ENCODE measurements around the gene PIN4.

Gene PIN4

DNA sequence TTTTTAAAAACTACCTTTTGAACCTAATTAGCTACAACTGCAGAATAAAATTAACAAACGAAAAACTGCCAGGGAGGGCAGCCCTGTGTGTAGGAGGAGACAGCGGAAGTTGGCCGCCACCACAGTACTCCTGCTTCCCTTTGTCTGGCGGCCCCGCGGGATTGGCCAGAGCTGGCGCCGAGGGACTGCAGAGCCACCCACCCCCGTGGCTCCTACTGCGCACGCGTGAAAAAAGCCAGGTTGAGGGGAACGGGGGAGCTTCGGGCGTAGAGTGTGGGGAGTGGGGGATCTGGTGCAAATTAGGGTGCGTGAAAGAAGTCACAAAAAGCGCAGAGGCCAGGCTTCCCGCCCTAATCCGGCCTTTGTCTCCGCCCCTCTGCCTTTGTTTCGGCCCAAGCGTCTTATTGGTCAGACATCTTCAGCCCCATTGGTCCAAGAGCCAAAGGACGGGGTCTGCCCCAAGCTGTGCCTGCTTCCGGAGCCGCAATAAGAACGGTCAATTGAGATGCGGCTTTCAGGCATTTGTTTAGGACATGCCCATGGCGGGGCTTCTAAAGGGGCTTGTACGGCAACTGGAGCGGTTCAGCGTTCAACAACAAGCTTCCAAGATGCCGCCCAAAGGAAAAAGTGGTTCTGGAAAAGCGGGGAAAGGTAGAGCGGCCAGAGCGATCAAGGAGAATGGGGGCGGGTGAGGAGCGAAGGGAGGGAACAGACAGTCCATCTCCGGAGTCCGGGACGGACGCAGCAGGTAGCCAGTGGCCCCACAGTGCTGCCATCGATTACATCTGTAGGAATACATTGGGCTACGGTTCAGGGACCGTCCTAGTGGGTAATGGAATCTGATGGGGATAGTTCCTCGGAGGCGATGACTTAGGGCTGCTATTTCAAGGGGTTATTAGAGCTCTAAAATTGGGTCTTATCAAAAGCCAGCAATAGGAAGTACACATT lies at the start of gene PIN4:
PIN4 (plus strand) TSS at position 580 of the 948 bp plus-strand sequence; CDS start at position 609, 29 bp downstream.
- Mint-ChIP-seq H3K4me1 (ENCODE audit: low read depth) (peaks cover 3% of the 10 kb centered on the region), H3K4me3 (no peak within 1 kb of the TSS), H3K36me3 (ENCODE audit: low read depth) (peaks cover 7% of the 10 kb centered on the region), H3K27ac (no peak within 1 kb of the TSS), H3K27me3 (ENCODE audit: low read depth) (no peaks in the 10 kb centered on the region), H3K9me3 (no peaks in the 10 kb centered on the region)

DNA sequence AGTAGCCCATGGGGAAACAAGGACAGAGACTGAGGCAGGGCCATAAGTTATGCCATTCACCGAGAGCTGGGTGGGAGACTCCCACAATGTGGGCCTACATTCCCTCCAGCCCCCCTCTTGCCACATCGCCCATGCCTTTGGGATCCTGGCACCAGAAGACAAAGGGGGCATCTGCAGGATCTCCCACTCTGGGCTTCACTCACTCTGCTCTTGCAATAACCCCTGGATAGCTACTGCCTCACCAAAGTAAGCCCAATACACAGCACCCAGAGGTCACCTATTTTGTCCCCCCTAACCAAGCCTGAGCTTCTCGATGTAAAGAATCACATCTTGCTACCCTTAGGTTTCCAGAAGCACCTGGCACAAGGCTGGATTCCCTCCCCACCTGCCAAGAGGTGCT lies 49.1 kb upstream of the PIN4 start:
- Mint-ChIP-seq H3K4me3 (no peak overlapping the region), H3K9me3 (no peaks in the 10 kb centered on the region), H3K27me3 (ENCODE audit: low read depth) (peaks cover 68% of the 10 kb centered on the region)

DNA sequence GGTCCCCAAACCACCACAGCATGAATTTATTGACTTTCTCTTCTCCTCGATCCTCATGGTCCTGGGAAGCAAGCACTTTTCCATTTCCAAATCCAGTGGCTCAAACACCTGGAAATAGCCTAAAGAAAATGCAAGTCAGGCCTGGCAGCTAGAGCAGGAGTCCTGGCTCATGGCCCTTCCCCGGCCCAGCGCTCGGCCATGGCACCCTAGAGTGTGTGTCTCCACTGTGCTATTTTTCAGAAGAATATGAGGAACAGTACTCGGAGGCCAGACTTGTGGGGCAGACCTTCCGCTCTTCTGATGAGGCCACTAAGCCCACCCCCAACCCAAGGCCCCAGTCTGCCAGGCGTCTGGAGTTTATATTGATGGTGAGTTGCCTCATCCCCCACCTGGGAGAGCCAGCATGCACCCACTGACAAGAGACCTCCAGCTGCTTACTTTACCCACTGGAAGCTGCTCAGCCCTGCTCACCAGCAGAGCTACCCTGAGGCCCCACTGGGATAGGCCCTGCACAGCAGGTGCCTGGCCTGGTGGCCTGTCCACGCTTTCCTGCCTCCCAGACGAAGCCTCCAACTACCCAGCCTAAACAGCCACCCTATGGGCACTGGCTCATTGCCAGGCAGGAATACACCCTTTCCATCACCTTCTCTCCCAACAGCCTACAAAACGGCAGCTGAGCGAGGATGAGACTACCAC lies 47.6 kb upstream of the PIN4 start:
- H3K27ac Mint-ChIP-seq, result no peak overlapping the region
- peaks cover 54% of the 10 kb centered on the region for H3K27me3 Mint-ChIP-seq (ENCODE audit: low read depth)
- H3K4me3 Mint-ChIP-seq, result no peak overlapping the region
- no peaks in the 10 kb centered on the region for H3K36me3 Mint-ChIP-seq (ENCODE audit: low read depth)
- no peaks in the 10 kb centered on the region for H3K9me3 Mint-ChIP-seq
- H3K4me1 Mint-ChIP-seq (ENCODE audit: low read depth), result peaks cover 2% of the 10 kb centered on the region

More for the DNA sequence above, 49.1 kb upstream of the PIN4 start:
- Mint-ChIP-seq H3K4me1 (ENCODE audit: low read depth) (peaks cover 2% of the 10 kb centered on the region), H3K36me3 (ENCODE audit: low read depth) (no peaks in the 10 kb centered on the region), H3K27ac (no peak overlapping the region)

DNA sequence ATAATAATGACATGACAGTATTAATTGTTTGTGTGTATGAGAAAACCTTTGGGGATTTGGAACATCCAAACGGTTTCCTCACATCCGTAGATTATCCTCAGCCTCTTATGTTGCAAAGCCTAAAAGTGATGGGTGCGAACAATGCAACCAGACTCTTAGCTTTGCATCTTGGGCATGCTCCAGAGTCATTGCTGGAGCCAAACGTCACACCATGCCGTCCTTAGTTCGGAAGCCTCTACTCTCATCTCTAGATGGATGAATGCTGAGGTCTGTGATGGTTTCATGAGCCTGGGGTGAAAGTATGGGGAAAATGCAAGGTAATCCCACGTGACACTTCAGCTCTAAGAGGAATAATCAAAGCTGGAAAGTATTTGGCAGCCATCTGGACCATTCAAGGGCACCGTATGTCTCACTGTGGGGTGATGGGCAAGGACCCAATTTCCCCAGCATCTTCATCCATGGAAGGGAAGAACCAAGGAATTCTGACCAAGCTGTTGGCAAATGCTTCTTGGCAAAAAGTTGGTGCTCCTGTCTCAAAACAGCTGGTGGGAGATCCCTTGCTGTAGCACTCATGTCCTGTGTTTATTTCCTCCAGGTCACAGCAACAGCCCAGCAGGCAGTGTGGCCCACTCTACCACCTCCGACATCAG lies 43.6 kb upstream of the PIN4 start:
- peaks cover 3% of the 10 kb centered on the region for H3K36me3 Mint-ChIP-seq (ENCODE audit: low read depth)
- peaks cover 42% of the 10 kb centered on the region for H3K27me3 Mint-ChIP-seq (ENCODE audit: low read depth)
- no peak overlapping the region for H3K27ac Mint-ChIP-seq
- H3K9me3 Mint-ChIP-seq, result no peaks in the 10 kb centered on the region
- no peak overlapping the region for H3K4me3 Mint-ChIP-seq
- H3K4me1 Mint-ChIP-seq (ENCODE audit: low read depth), result peaks cover 11% of the 10 kb centered on the region

DNA sequence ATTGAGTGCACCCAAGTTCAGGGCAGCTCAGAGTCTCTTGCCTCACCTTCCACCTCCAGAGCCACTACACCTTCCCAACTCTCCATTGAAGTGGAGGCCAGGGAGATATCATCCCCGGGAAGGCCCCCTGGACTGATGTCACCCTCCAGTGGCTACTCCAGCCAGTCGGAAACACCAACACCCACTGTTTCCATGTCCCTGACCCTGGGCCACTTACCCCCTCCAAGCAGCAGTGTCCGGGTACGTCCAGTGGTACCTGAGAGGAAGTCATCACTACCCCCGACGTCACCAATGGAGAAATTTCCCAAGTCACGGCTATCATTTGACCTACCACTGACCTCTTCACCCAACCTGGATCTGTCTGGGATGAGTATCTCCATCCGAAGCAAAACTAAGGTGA lies 42.0 kb upstream of the PIN4 start:
- H3K36me3 Mint-ChIP-seq (ENCODE audit: low read depth), result peaks cover 5% of the 10 kb centered on the region
- H3K27ac Mint-ChIP-seq, result no peak overlapping the region
- H3K9me3 Mint-ChIP-seq, result no peaks in the 10 kb centered on the region
- peaks cover 18% of the 10 kb centered on the region for H3K4me1 Mint-ChIP-seq (ENCODE audit: low read depth)
- no peak overlapping the region for H3K4me3 Mint-ChIP-seq
- peaks cover 28% of the 10 kb centered on the region for H3K27me3 Mint-ChIP-seq (ENCODE audit: low read depth)

DNA sequence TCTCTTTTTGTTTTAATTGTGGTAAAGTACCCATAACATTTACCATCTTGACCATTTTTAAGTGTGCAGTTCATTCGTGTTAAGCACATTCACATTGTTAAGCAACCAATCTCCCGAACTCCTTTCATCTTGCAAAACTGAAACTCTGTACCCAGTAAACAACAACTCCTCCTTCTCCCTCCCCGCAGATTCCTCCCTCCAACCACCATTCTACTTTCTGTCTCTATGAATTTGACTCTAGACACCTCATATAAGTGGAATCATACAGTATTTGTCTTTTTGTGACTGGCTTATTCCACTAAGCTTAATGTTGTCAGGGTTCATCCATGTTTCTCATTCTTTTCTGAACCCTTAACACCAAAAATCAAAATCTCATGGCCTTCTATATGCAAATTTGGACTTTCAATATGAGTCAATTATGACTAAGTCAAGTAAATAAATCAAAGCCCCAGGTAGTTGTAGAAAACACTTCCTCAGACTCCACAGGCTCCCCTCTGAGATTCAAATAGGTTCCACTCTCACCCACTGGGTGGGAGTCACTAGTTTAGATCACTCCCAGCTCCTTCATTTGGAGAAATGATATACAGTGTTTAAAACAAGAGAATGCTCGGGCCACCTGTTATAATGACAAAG lies 40.1 kb upstream of the PIN4 start:
- Mint-ChIP-seq H3K4me1 (ENCODE audit: low read depth) (peaks cover 18% of the 10 kb centered on the region), H3K36me3 (ENCODE audit: low read depth) (peaks cover 5% of the 10 kb centered on the region), H3K27ac (peak overlapping the region; percentile 43), H3K27me3 (ENCODE audit: low read depth) (peaks cover 30% of the 10 kb centered on the region), H3K4me3 (peak overlapping the region; percentile 74), H3K9me3 (no peaks in the 10 kb centered on the region)

DNA sequence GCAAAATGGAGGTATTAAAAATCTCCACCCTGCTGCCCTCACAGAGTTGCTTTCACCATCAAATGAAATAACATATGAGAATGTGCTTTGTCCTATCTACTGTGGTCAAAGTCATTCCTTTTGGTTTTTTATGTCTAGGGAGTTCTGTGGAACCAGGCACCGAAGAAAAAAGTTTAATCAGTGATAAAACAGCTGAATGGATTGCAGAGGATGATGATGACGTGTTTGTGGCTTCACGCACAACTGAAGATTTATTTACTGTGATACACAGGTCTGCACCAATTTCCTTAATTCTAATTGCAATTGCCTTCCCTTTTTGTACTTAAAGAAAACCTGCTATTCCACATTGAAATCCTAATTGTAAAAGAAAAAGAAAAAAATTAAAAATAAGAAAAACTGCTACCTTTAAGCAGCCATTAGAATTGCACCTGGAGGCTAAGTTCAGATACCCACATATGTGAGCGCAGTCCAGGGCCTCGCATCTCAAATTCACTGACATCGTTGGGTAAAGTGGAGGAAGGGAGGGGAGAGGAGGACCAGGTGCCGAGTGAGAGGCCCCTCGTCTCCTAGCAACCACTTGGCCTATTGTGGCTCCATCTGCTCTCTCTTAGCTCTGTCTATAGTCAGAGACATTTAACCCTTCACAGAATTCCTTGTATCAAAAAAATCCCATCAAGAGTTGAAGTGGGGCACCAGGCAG lies 39.3 kb upstream of the PIN4 start:
- Mint-ChIP-seq H3K27ac (no peak overlapping the region), H3K4me3 (no peak overlapping the region), H3K4me1 (ENCODE audit: low read depth) (peaks cover 18% of the 10 kb centered on the region)

DNA sequence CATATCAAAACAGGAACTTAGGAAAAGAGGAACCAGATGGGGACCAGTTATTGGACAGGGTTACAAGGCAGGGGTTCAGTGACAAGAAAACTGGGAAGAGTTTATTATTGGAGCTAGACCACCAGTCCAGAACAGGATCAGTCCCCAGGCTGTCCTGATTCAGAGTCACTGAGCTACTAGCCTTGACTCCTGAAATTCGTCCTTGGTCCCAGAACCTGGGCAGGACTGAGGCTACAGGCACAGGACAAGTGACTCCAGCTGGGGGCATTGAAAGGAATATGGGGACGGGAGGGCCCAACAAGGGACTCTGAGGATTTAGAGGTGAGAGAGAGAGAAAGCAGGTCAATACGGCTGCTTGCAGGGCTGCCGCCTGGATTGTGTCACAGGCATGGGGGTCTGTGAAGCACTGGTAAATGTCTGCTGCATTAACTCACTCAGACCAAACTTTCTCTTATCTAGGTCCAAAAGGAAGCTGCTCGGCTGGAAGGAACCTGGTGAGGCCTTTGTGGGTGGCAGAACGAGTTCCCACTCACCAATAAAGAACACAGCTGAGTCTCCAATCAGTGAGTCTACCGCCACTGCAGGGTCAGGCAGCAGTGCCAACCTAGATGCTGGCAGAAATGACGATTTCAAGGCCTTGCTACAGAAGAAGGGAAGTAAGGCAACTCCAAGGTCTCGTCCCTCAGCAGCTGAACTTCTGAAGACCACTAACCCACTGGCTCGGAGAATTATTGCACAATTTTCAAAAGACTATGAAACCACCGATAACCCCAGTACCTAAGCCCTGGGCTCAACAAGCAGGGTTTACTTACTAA lies 38.6 kb upstream of the PIN4 start:
- Mint-ChIP-seq H3K4me3 (no peak overlapping the region), H3K27me3 (ENCODE audit: low read depth) (peaks cover 41% of the 10 kb centered on the region), H3K4me1 (ENCODE audit: low read depth) (peaks cover 18% of the 10 kb centered on the region), H3K36me3 (ENCODE audit: low read depth) (peaks cover 5% of the 10 kb centered on the region), H3K9me3 (no peaks in the 10 kb centered on the region), H3K27ac (no peak overlapping the region)

More for the DNA sequence above, 39.3 kb upstream of the PIN4 start:
- H3K36me3 Mint-ChIP-seq (ENCODE audit: low read depth), result peaks cover 5% of the 10 kb centered on the region
- H3K27me3 Mint-ChIP-seq (ENCODE audit: low read depth), result peaks cover 34% of the 10 kb centered on the region
- no peaks in the 10 kb centered on the region for H3K9me3 Mint-ChIP-seq

DNA sequence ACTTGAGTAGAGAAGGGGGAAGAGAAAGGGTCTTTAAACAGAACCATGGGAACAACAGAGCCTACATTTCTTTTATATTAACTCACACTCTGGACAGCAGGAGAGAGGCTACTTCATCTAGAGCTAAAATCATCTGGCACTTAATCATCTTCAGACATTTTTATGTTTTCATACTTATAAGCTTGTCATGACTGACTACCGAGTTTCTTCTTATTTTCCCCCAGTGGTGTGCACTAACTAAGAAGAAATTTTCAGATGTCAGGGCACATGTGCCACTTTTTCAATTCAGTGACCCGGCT lies 38.0 kb upstream of the PIN4 start:
- Mint-ChIP-seq H3K27ac (no peak overlapping the region), H3K27me3 (ENCODE audit: low read depth) (peaks cover 44% of the 10 kb centered on the region)

DNA sequence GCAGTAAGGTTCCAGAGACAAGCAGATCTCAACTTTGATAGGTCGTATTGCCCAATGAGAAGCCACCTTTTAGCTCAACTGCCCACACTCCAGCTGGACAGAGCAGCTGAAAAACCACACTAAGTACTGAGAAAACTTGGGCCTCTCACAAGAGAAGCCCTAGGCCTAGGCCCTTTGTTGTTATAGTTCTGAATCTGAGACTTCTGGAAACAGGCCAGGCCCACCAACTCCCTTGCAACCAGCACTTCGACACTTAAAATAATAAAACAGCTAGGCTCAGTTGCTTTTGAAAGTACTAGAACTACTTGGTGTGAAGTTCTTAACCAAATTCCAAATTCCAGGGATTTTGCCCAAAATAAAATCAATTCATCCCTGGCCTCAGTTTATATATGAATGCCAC lies 36.4 kb upstream of the PIN4 start:
- Mint-ChIP-seq H3K4me1 (ENCODE audit: low read depth) (peaks cover 18% of the 10 kb centered on the region), H3K27ac (no peak overlapping the region), H3K36me3 (ENCODE audit: low read depth) (peaks cover 5% of the 10 kb centered on the region), H3K9me3 (no peaks in the 10 kb centered on the region), H3K27me3 (ENCODE audit: low read depth) (peaks cover 37% of the 10 kb centered on the region), H3K4me3 (no peak overlapping the region)

More for the DNA sequence above, 38.0 kb upstream of the PIN4 start:
- Mint-ChIP-seq H3K9me3 (no peaks in the 10 kb centered on the region), H3K4me3 (no peak overlapping the region), H3K36me3 (ENCODE audit: low read depth) (peaks cover 5% of the 10 kb centered on the region), H3K4me1 (ENCODE audit: low read depth) (peaks cover 18% of the 10 kb centered on the region)

DNA sequence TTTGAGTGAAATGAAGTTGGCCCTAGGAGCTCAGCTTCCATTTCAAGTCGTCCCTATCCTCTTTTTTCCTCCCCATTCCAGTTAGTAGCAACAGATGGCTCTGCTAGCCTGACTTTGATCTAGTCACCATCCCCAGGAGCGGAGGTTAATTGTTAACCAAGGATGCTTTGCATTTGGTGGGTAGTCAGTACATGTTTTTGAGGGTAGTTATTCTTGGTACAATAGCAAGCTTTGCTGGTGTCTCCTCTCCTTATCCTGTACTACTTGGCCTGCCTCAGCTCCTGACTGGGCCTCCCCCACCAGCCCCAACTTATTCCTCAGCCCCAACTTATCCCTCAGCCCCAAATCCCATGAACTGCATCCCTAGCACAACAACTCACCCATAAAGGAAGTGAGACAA lies 35.0 kb upstream of the PIN4 start:
- Mint-ChIP-seq H3K4me3 (no peak overlapping the region), H3K4me1 (ENCODE audit: low read depth) (peaks cover 12% of the 10 kb centered on the region), H3K27me3 (ENCODE audit: low read depth) (peaks cover 30% of the 10 kb centered on the region), H3K27ac (no peak overlapping the region), H3K36me3 (ENCODE audit: low read depth) (peaks cover 2% of the 10 kb centered on the region), H3K9me3 (no peaks in the 10 kb centered on the region)

DNA sequence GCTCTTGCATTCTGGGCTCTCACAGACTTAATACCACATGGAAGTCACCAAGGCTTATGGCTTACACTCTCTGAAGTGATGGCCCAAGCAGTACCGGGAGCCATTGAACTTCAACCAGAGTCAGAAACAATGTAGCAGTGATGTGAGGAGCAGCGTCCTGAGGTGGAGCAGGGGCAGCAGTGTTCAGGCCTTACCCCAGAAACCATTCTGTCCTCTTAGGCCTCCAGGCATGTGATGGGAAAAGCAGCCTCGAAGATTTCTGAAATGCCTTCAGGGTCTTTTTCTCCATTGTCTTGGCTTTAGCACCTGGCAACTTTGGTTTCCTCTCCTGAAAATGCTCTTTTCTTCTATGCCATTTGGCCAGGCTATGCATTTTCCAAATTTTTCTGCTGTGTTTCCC lies 22.8 kb upstream of the PIN4 start:
- no peaks in the 10 kb centered on the region for H3K36me3 Mint-ChIP-seq (ENCODE audit: low read depth)
- H3K9me3 Mint-ChIP-seq, result no peaks in the 10 kb centered on the region
- H3K27ac Mint-ChIP-seq, result no peak overlapping the region
- H3K4me1 Mint-ChIP-seq (ENCODE audit: low read depth), result no peaks in the 10 kb centered on the region
- H3K27me3 Mint-ChIP-seq (ENCODE audit: low read depth), result peaks cover 6% of the 10 kb centered on the region
- H3K4me3 Mint-ChIP-seq, result no peak overlapping the region

DNA sequence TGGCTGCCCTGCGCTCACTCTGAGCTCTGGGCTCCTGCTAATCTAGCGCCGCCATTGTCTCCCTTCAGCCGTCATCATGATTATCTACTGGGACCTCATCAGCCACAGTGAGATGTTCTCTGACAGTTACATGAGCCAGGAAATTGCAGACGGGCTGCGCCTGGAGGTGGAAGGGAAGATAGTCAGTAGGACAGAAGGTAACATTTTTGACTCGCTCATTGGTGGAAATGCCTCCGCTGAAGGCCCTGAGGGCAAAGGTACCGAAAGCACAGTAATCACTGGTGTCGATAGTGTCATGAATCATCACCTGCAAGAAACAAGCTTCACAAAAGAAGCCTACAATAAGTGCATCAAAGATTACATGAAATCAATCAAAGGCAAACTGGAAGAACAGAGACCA lies 21.8 kb upstream of the PIN4 start:
- Mint-ChIP-seq H3K27me3 (ENCODE audit: low read depth) (peaks cover 6% of the 10 kb centered on the region), H3K27ac (no peak overlapping the region), H3K36me3 (ENCODE audit: low read depth) (no peaks in the 10 kb centered on the region), H3K4me3 (no peak overlapping the region), H3K4me1 (ENCODE audit: low read depth) (no peaks in the 10 kb centered on the region), H3K9me3 (no peaks in the 10 kb centered on the region)

All from T-helper 1 cell treated with Interleukin-12 subunit alpha and Interleukin-12 subunit beta and Interleukin-4 antibody, amounts not matched to agents 30 μg/mL and 1 μg/mL, for 36 hours (primary cell).